GM18511 (cell line): Measurements from ENCODE around the gene C3orf70.

Experiments used
- ATAC-seq: cut with Tn5 transposase; IDR thresholded peaks from one replicate; pipeline ENCODE4 v1.9.1; 2021; ENCODE audit warnings: mild to moderate bottlenecking, moderate library complexity; ENCODE audit not compliant: unreplicated experiment

The C3orf70 gene

DNA sequence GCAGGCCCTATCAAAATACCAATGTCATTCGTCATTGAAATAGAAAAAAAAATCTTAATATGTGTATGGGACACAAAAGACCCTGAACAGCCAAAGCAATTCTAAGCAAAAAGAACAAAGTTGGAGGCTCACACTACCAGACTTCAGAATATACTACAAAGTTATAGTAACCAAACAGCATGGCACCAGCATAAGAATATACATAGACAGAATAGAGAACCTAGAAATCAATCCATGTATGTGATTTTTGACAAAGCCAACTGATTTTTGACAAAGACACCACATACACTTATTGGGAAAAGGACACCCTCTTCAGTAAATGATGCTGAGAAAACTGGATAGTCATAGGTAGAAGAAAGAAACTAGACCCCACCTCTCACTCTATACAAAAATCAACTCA lies 95.0 kb downstream of the C3orf70 start:
- no peak for ATAC-seq

DNA sequence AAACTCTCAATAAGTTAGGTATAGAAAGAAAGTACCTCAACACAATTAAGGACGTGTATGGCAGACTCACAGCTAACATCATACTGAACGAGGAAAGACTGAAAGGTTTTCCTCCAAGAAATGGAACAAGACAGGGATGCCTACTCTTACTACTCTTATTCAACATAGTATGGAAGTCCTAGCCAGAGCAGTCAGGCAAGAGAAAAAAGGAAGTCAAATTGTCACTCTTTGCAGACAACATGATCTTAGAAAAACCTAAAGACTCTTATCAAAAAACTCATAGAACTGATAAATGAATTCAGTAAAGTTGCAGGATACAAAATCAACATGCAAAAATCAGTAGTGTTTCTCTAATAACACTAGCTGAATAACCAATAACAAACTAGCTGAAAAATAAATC lies 96.0 kb downstream of the C3orf70 start:
- no peak for ATAC-seq

DNA sequence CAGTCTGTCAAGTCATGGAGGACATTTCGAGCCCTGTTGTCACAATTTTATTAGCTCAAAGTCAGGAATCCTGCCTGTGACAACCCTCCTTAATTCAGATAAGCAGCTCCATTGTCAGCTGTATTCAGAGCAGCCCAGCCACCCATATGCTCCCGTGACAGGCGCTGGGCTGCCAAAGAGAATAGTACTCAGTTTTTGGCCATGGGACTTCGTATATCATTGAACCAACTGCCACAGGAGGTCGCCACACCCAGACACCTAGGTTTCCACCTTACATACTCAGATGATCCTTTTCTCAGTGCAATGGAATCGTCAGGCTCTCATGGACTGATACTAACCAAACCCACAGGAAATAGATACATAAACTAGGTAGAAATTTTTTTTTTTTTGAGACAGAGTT lies 100.2 kb downstream of the C3orf70 start:
- ATAC-seq: no peak

DNA sequence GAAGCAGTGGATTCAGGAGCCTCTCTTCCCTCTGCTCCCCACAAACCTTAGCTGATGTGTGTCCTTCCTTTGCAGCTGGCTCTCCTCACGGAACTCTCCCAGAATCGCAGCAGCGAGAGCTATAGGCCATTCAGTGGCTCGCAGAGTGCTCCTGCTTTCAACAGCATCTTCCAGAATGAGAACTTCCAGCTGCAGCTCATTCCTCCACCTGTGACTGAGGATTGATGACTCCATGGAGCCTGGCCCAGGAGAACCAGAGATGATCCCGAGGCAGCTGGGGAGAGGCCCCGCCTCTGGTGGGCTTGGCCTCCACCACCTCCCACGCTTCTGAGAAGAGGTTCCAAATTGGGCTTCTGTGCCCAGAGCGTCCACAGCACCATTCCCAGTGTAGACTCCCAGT lies 101.1 kb downstream of the C3orf70 start:
- ATAC-seq: no peak

DNA sequence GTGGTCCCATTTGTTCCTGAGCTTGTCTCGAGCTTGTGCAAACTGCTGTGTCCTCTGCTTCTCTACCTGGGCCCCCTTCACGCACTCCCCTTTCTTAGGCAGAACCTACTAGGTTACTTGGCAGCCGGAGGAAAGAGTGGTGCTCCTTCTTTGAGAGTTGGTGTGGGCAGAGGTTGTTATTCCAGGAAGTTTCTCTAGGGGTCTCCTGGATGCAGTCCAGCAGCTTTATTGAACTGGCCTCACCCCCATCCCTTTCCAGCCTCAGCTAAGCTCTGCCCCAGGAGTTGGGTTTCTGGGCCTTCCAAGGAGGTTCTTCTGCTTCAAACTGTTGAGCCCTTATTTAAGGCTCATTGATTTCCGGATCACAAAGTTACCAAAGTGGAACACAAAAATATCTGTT lies 103.2 kb downstream of the C3orf70 start:
- ATAC-seq: no peak

DNA sequence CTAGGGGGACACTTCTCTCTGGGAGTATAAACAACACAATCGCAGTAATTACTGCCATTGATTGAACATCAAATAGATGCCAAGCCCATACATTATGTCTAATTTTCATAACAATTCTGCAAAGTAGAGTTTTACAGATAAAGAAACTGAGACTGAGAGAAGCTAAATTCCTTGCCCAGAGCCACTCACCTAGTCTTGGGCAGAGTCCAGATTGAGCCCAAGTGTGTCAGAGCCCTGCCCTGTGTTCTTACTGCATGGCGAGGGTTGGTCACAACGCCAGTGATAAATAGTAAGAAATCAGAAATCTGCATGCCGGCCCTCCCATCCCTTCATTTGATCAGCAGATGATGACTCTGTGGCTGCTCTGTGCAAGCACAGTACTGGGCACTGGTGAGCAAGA lies 106.3 kb downstream of the C3orf70 start:
- ATAC-seq: no peak

DNA sequence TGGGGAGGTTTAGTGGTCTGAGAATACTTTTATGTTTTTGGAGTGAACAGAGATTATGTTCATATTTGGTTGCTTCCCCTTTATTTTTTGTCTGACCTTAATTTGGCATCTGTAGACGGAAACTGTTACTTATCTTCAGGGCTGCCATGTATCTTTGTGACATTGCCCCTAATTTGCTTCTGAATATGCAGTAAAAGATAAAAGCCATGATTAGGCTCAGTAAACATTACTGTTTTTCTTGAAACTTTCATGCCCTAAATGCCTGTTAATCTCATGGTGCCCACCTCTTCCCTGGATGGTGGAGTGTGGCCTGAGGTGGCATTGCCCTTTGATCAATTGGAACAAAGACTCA lies 106.7 kb downstream of the C3orf70 start:
- ATAC-seq: no peak

DNA sequence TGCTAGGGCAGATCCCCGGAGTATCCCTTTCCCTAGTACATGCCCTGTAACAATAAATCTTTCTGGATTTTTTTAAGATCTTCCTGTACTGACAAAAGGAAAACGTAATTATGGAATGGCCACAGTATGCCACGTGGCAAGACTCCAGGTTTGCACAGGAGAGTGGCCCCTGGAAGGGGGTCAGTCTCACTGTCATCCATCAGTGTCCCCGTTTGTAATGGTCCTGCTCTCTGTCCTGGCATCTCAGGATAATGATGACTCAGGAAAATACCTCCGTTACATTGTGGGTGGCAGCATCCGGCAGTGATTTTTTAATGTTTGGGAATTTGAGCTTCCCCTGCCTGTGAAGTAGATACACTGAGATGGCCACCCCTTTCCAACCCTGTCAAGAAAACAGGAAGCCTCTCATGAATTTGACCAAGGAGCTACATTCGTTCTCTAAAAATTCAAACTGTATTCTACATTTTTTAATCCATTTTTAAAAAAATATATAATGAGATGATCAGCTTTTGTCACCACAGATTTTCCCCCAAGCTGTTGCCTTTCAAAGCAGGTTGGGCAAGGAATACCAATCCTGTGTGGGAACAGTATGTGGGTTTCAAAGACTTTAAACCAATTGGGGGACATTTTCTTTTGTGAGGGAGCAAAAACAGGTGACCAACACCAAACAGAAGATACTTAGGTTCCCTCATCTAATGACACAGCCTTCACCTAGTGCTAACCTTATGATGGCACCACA lies 110.4 kb downstream of the C3orf70 start:
- no peak for ATAC-seq

DNA sequence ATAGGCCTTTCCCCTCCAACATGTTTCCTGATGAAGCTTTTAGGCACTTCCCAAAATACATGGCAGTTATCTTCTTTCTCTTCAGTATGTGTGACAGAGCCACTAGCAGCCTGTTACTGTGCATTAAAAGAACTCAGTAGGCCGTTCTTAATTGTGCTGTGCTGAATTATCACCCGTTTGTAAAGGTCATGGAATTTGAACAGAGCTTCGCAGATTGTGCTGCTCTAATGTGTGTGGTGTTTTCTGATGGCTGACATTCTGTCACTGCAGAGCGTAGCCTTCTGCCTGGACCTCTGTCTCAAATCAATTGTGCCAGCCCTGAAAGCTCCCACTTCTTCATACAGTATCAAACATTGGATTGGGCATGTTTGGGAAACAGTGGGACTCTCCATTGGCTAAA lies 111.3 kb downstream of the C3orf70 start:
- no peak for ATAC-seq

DNA sequence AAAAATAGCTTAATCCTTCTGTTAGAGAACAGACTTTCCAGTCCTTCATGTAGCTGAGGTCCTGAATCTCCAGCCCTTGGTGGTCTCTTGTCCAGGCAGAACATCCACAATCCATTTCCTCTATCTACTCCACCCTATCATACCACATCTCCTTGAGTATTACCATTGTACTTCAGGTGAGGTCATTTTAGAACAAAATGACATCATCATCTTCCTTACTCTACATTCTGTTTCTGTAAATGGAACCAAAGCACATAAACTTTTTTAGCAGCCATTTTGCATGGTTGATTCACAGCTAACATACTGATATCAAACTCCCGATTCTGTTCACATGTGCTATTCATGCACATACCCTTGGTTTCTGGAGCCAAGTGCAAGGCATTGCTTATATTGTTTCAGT lies 112.4 kb downstream of the C3orf70 start:
- ATAC-seq: no peak

DNA sequence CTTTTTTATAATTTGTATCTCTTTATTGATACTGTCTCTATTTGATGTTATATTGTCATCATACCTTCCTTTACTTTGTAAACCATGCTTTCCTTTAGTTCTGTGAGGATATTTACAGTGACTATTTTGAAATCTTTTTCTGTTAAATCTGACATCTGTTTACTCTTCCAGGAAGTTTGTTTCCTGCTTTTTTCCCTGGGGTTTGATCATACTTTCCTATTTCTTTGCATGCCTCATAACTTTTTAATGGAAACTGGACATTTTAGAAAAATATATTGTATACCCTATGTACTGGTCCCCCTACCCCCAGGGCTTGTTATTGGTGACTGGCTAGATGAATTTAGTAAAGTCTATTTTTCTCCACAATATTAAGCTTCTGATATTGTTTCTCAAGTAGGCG lies 115.1 kb downstream of the C3orf70 start:
- no peak for ATAC-seq

DNA sequence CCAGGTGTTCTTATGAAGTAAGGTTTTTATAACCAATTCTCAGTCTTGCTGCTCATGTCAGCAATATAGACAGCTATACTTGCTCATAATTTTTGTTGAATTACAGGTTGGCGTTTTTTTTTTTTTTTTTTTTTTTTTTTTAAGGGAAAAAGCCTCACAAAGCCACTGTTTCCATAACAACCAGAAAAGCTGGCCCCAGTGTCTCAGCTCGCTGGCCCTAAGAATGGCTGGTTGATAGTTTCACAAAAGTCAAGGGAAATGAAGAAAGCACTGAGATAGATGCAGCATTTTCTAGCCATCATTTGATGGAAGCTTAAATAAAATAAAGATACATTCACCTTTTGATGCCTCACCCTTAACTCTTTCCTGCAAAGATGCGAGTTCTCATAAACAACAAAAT lies 121.9 kb downstream of the C3orf70 start:
- ATAC-seq: no peak

DNA sequence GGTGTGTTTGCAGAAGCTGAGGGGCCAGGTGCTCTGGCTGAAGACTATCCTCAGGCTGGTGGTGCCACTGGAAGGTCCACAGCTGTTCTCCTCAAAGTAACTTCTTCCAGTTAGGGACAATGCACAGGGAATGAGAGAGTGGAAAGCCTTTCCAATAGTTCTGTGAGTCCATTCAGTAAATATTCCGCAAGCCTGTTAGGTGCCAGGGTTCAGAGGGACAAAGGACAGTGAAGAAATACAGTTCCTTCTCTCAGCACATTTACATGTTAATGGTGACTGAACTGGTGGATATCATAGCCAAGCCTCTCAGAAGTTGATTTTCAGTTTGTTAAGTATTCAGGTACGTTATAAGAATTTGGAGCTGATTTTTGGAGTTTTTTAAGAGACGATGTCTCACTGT lies 122.5 kb downstream of the C3orf70 start:
- no peak for ATAC-seq

DNA sequence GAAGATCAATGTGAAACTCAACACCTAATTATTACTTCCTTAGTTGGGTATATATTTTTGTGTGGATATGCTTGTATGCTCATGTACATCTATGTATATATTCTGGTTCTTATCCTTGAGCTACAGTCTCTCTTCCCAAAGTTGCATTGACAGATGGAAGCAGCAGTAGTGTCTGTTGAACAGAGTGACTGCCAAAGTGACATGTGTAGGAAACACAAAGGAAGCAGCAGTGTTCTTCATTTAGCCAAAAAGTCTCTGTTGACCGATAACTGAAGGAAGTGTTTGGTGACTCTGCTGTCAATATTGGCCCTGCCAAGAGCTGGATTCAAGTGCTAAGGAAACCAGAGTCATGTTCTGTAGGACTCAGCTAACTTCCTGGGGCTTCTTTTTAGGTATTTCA lies 123.8 kb downstream of the C3orf70 start:
- no peak for ATAC-seq

DNA sequence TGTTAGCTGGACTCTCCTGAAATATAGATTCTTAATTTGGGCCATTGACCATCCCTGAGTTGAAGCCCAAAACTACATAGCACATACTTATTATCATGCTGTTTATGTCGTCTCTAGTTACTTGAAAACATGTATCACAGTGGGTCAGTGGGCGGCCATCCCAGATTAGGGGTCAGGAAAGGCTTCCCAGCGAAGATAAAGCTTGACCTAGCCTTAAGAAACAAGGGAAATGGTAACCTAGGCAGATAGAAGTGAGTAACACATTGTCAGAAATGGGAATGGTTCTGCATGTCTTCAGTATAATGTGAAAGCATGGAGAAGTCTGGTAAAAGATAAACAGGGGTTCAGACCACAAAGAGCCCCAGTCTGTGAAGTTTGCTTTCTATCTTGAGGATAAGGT lies 124.7 kb downstream of the C3orf70 start:
- ATAC-seq: no peak
